B cell (primary cell): ENCODE measurements around the gene EBPL. TPM values are rescaled to one million over a fixed set of nuclear protein-coding genes. Genes with fewer than 3 reads are reported as not detected.

Experiments used
- ATAC-seq: fragments of 200-7000 bp; cut with Tn5 transposase; one replicate; pipeline ENCODE4 v1.10.0; 2021; ENCODE audit warnings: low read depth, mild to moderate bottlenecking, moderate number of reproducible peaks, moderate library complexity
- CTCF ChIA-PET: fragments of 350-600 bp; sonication (Branson Sonifier 250); formaldehyde crosslinking; loops from one replicate; lab custom pipeline; 2021; ENCODE audit warnings: antibody characterized with exemption, inconsistent platforms; lab: Charles Lee
- POLR2A ChIA-PET: fragments of 350-600 bp; sonication (Branson Sonifier 250); formaldehyde crosslinking; loops from one replicate; lab custom pipeline; 2021; ENCODE audit warnings: antibody characterized with exemption; lab: Charles Lee
- DNase-seq: peaks from one replicate; pipeline ENCODE4 v3.0.0; 2013
- H2AFZ ChIP-seq: 2 replicates; pipeline ENCODE4 v1.6.1; 2012; ENCODE audit warnings: mild to moderate bottlenecking, low read depth, low read length; ENCODE audit not compliant: insufficient read depth, poor library complexity, severe bottlenecking
- H3K27ac ChIP-seq, 2 donors: 1 replicate in 1 of 2; 2 replicates in 1 of 2; pipeline ENCODE4 v1.5.1; 2012 to 2013; ENCODE audit warnings: low read length in 2 of 2, mild to moderate bottlenecking in 2 of 2, moderate library complexity in 1 of 2
- H3K27me3 ChIP-seq, 4 experiments: fragments of 200-600 bp in 1 of 4; sonication (generic) in 1 of 4; replicated peaks in 1 of 4; 1 replicate in 2 of 4; 2 replicates in 2 of 4; pipeline versions ENCODE4 v1.6.1 to v1.7.0; 2013 to 2016; ENCODE audit warnings: low read length in 3 of 4, mild to moderate bottlenecking in 2 of 4, mixed read lengths in 1 of 4, moderate library complexity in 1 of 4; ENCODE audit not compliant: insufficient read depth in 4 of 4, control insufficient read depth in 3 of 4; ENCODE audit errors: control extremely low read depth in 1 of 4
- H3K36me3 ChIP-seq, 2 experiments: replicated peaks in 1 of 2; 1 replicate in 1 of 2; 2 replicates in 1 of 2; pipeline versions ENCODE4 v1.6.1 to v1.7.1; 2013; ENCODE audit warnings: low read length in 1 of 2; ENCODE audit not compliant: insufficient read depth in 2 of 2, control insufficient read depth in 1 of 2; ENCODE audit errors: control extremely low read depth in 1 of 2, extremely low read depth in 1 of 2
- H3K4me1 ChIP-seq, 2 donors: fragments of 200-600 bp in 1 of 2; sonication (generic) in 1 of 2; 1 replicate in 1 of 2; 2 replicates in 1 of 2; pipeline versions ENCODE4 v1.5.1 to v1.6.1; 2013 to 2017; ENCODE audit warnings: low read length in 2 of 2; ENCODE audit not compliant: control insufficient read depth in 2 of 2, insufficient read depth in 2 of 2
- H3K4me2 ChIP-seq: replicated peaks from 2 replicates; pipeline ENCODE3; 2012; ENCODE audit warnings: mild to moderate bottlenecking, low read depth, low read length; ENCODE audit not compliant: poor library complexity, severe bottlenecking
- H3K4me3 ChIP-seq, 5 experiments: fragments of 200-600 bp in 1 of 5; sonication (generic) in 1 of 5; 1 replicate in 3 of 5; 2 replicates in 2 of 5; pipeline versions ENCODE4 v1.5.1 to v1.7.0; 2011 to 2016; ENCODE audit warnings: low read length in 4 of 5, mild to moderate bottlenecking in 4 of 5, low read depth in 2 of 5, control low read depth in 1 of 5, moderate library complexity in 1 of 5; ENCODE audit not compliant: insufficient read depth in 1 of 5; ENCODE audit errors: control extremely low read depth in 1 of 5, extremely low read depth in 1 of 5
- H3K79me2 ChIP-seq: fragments of 200-600 bp; sonication (generic); one replicate; pipeline ENCODE4 v1.6.0; 2016; ENCODE audit warnings: low read length; ENCODE audit not compliant: control insufficient read depth, insufficient read depth
- H3K9ac ChIP-seq: fragments of 200-600 bp; sonication (generic); 2 replicates; pipeline ENCODE4 v1.6.1; 2017; ENCODE audit warnings: mild to moderate bottlenecking, low read length, moderate library complexity
- H3K9me3 ChIP-seq, 3 donors: one replicate each; pipeline versions ENCODE4 v1.6.1 to v1.7.1; 2013; ENCODE audit warnings: low read length in 2 of 3; ENCODE audit not compliant: control insufficient read depth in 2 of 3, insufficient read depth in 1 of 3; ENCODE audit errors: control extremely low read depth in 1 of 3
- H4K20me1 ChIP-seq: 2 replicates; pipeline ENCODE4 v1.6.0; 2012; ENCODE audit warnings: mild to moderate bottlenecking, low read length; ENCODE audit not compliant: insufficient read depth, control insufficient read depth, poor library complexity, severe bottlenecking
- H3K27ac Mint-ChIP-seq: one replicate; pipeline ENCODE4 v1.8.0; 2021; ENCODE audit warnings: mixed read lengths
- H3K27me3 Mint-ChIP-seq: one replicate; pipeline ENCODE4 v1.8.0; 2021; ENCODE audit warnings: mixed read lengths
- H3K4me1 Mint-ChIP-seq: one replicate; pipeline ENCODE4 v1.8.0; 2021; ENCODE audit warnings: mixed read lengths
- H3K4me3 Mint-ChIP-seq: one replicate; pipeline ENCODE4 v1.8.0; 2021; ENCODE audit warnings: mixed read lengths
- H3K9me3 Mint-ChIP-seq: one replicate; pipeline ENCODE4 v1.8.0; 2022; ENCODE audit warnings: mixed read lengths; ENCODE audit not compliant: insufficient read depth
- EZH2 ChIP-seq: IDR thresholded peaks from 2 replicates; pipeline ENCODE4 v1.6.1; 2012; ENCODE audit warnings: borderline replicate concordance, low read depth, mild to moderate bottlenecking, moderate library complexity, low read length; ENCODE audit not compliant: insufficient read depth, poor library complexity, severe bottlenecking
- WGBS: methylation state at CpG from one replicate; pipeline ENCODE4 v1.1.5; 2013; ENCODE audit warnings: missing lambda C conversion rate; ENCODE audit not compliant: insufficient coverage; 5-methylcytosine and 5-hydroxymethylcytosine counted together
- intact Hi-C: fragments of 100-400 bp; cut with micrococcal nuclease; formaldehyde crosslinking; loops from one replicate; pipeline ENCODE4 v1.10.0; 2022
- polyA minus RNA-seq: library from RNA; depleted of rRNA, polyadenylated mRNA; stranded (reverse); fragments of >200 nt; gene quantifications from 2 replicates; pipeline ENCODE4 v1.2.3, GENCODE V29; 2012
- polyA plus RNA-seq: library from polyadenylated mRNA; depleted of rRNA; stranded (reverse); fragments of >200 nt; gene quantifications from 2 replicates; pipeline ENCODE4 v1.2.3, GENCODE V29; 2012
- total RNA-seq, 2 donors: library from RNA; stranded (reverse); fragments of 120-200 nt in 1 of 2; gene quantifications; 1 replicate in 1 of 2; 2 replicates in 1 of 2; pipeline versions ENCODE4 v1.2.3 to v1.2.4, GENCODE V29; 2013 to 2022
- TF ChIP-seq, protein P1 (sequence below): fragments of 200-600 bp; IDR thresholded peaks from one replicate; pipeline ENCODE4 v1.8.0; 2022; ENCODE audit warnings: antibody characterized with exemption, mild to moderate bottlenecking

The EBPL gene
- total RNA-seq (16.2 and 20.1 TPM in 2 replicates), polyA plus RNA-seq (15.5 and 16.0 TPM in 2 replicates), polyA minus RNA-seq (8.0 and 12.6 TPM in 2 replicates)
- 23.3 TPM for total RNA-seq (2013)

DNA sequence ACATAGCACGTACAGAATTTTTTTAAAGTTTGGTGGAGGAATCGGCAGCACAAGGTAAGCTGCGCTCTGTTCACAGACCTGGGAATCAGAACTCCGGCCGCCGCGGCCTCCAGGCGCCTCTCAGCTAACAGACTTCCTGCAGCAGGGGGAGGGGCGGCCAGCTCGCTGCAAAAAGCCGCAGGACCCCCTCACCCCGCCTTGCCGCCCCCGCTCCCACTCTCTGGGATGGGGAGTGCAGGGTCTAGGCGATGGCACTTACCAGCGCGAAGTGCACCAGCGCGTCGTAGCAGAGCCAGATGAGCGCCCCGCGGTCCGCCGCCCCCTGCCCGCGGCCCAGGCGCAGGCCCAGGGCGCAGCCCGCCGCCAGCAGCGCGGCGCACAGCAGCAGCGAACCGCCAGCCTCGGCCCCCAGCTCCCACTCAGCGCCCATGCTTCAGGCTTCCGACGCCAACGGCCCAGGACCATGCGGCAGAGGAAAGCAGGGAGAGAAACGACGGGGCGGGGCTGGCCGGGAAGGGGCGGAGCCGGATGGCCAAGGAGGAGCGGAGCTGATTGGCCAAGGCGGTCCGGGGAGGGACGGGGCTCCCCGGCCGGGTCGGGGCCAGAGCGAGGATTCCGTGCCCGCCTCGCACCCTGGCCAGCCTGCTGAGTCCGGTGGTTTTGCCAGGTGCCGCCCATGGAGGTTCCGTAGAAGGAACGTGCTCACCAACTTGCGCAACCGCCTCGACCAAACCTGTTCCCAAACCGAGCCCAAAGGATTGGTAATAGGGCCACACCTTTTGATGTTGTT lies at the start of gene EBPL:
EBPL (minus strand) TSS at position 492 of the 790 bp plus-strand sequence; CDS start at position 430, 62 bp downstream.
- H4K20me1 ChIP-seq = no peaks in the 10 kb centered on the region
- CTCF ChIA-PET = interaction anchor here (0.6 to 1.1 kb wide), 5 partner anchors 9 to 813 kb away, joined by 3 to 7 read pairs (median 3); partner anchors contain the start of gene KPNA3
- under 1% methylated on average over 63 of the region's 67 CpGs for WGBS
- Mint-ChIP-seq H3K4me1 (peaks cover 26% of the 10 kb centered on the region), H3K4me3 (peak within 1 kb of the TSS; percentile 88), H3K9me3 (no peaks in the 10 kb centered on the region), H3K27ac (peak within 1 kb of the TSS; percentile 42), H3K27me3 (no peaks in the 10 kb centered on the region)
- peak within 1 kb of the TSS; percentile 97 for H2AFZ ChIP-seq
- no peaks in the 10 kb centered on the region for H3K9me3 ChIP-seq
- ATAC-seq (peak; percentile 99), DNase-seq (peak; percentile 87)
- TF ChIP-seq EZH2 = no peak
- TF ChIP-seq, protein P1, sequence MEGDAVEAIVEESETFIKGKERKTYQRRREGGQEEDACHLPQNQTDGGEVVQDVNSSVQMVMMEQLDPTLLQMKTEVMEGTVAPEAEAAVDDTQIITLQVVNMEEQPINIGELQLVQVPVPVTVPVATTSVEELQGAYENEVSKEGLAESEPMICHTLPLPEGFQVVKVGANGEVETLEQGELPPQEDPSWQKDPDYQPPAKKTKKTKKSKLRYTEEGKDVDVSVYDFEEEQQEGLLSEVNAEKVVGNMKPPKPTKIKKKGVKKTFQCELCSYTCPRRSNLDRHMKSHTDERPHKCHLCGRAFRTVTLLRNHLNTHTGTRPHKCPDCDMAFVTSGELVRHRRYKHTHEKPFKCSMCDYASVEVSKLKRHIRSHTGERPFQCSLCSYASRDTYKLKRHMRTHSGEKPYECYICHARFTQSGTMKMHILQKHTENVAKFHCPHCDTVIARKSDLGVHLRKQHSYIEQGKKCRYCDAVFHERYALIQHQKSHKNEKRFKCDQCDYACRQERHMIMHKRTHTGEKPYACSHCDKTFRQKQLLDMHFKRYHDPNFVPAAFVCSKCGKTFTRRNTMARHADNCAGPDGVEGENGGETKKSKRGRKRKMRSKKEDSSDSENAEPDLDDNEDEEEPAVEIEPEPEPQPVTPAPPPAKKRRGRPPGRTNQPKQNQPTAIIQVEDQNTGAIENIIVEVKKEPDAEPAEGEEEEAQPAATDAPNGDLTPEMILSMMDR = no peak
- H3K4me1 ChIP-seq = peaks cover 9 to 13% of the 10 kb centered on the region in 2 donors
- peaks cover 4% of the 10 kb centered on the region for H3K79me2 ChIP-seq
- peaks cover 0 to 4% of the 10 kb centered on the region in 2 experiments for H3K36me3 ChIP-seq
- POLR2A ChIA-PET = interaction anchor here (0.6 to 1.2 kb wide), 3 partner anchors 49 to 243 kb away, joined by 3 to 5 read pairs (median 4); no protein-coding TSS in a partner anchor
- H3K27ac ChIP-seq = peak within 1 kb of the TSS; percentile 19 to 73
- no peaks in the 10 kb centered on the region for H3K27me3 ChIP-seq
- intact Hi-C loops = loop anchor here (1.0 to 5.0 kb wide), 6 partner anchors 49 to 247 kb away; partner anchors contain the start of genes ARL11, CAB39L, RCBTB1 and SETDB2
- peak within 1 kb of the TSS; percentile 82 for H3K4me2 ChIP-seq
- H3K9ac ChIP-seq = peak within 1 kb of the TSS; percentile 90
- H3K4me3 ChIP-seq = peak within 1 kb of the TSS; percentile 56 to 82 (median 78)

DNA sequence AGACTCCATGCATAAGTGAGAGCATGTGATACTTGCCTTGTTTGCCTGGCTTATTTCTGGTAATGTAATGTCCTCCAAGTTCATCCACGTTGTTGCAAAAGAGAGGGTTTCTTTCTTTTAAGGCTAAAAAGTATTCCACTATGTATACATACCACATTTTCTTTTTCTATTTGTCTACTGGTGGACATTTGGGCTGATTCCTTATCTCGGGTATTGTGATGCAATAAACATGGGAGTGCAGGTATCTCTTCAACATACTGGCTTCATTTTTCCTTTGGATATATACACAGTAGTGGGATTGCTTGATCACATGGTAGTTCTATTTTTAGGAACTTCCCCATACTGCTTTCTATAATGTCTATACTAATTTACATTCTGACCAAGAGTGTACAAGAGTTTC lies 49.6 kb upstream of the EBPL start:
- ChIA-PET POLR2A (no interaction called here), CTCF (no interaction called here)
- no peak overlapping the region for H3K4me3 Mint-ChIP-seq
- no peaks in the 10 kb centered on the region for H3K9me3 Mint-ChIP-seq
- intact Hi-C loops = no loop called here
- no peak overlapping the region for H3K9ac ChIP-seq
- H3K27ac ChIP-seq = no peak overlapping the region
- H3K36me3 ChIP-seq = peaks cover 12 to 17% of the 10 kb centered on the region in 2 experiments
- no peaks in the 10 kb centered on the region for H3K9me3 ChIP-seq
- no peak overlapping the region for H3K27ac Mint-ChIP-seq
- ATAC-seq (no peak), DNase-seq (no peak)
- TF ChIP-seq, protein P1 = no peak
- no peak for TF ChIP-seq EZH2
- WGBS = no CpG with 5 or more reads among the region's 2 CpGs
- H4K20me1 ChIP-seq = no peaks in the 10 kb centered on the region
- H3K4me1 ChIP-seq = no peaks in the 10 kb centered on the region
- H3K4me3 ChIP-seq = no peak overlapping the region
- H3K27me3 ChIP-seq = no peaks in the 10 kb centered on the region
- no peaks in the 10 kb centered on the region for H3K79me2 ChIP-seq
- H3K4me2 ChIP-seq = no peak overlapping the region
- no peaks in the 10 kb centered on the region for H3K27me3 Mint-ChIP-seq
- no peak overlapping the region for H2AFZ ChIP-seq
- H3K4me1 Mint-ChIP-seq = peaks cover 7% of the 10 kb centered on the region
